ENCODE results near the gene MIPEP. TPM values are rescaled to one million over a fixed set of nuclear protein-coding genes. Genes with fewer than 3 reads are reported as not detected.

The MIPEP gene
- polyA plus RNA-seq, 1 experiment = 12.4 TPM

- TF ChIP-seq, protein P1, sequence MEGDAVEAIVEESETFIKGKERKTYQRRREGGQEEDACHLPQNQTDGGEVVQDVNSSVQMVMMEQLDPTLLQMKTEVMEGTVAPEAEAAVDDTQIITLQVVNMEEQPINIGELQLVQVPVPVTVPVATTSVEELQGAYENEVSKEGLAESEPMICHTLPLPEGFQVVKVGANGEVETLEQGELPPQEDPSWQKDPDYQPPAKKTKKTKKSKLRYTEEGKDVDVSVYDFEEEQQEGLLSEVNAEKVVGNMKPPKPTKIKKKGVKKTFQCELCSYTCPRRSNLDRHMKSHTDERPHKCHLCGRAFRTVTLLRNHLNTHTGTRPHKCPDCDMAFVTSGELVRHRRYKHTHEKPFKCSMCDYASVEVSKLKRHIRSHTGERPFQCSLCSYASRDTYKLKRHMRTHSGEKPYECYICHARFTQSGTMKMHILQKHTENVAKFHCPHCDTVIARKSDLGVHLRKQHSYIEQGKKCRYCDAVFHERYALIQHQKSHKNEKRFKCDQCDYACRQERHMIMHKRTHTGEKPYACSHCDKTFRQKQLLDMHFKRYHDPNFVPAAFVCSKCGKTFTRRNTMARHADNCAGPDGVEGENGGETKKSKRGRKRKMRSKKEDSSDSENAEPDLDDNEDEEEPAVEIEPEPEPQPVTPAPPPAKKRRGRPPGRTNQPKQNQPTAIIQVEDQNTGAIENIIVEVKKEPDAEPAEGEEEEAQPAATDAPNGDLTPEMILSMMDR (IDR thresholded peaks at IDR 0.05; ENCODE audit: insufficient read depth, low read depth, low read length) = peak; percentile 50
- H3K4me3 ChIP-seq (ENCODE audit: low read depth, low read length) = no peak overlapping the region
- no peaks in the 10 kb centered on the region; the same call in 1 of the 2 replicates for H3K36me3 ChIP-seq (ENCODE audit: control insufficient read depth, insufficient read depth, low read length)
- ChIA-PET CTCF (interaction anchor here (1.0 to 1.4 kb wide), 2 partner anchors 13 to 407 kb away, joined by 3 read pairs; partner anchors contain the start of gene MIPEP), POLR2A (no interaction called here)
- no peak for DNase-seq (ENCODE audit: low read depth)
- H3K27me3 ChIP-seq (ENCODE audit: control insufficient read depth, insufficient read depth, low read length) = no peaks in the 10 kb centered on the region
Observed at GRCh38 chr13:23876265-23876664, 12.9 kb downstream of the MIPEP start.

GRCh38 chr13:23871616-23872220 is 17.5 kb downstream of the MIPEP start:
- no peak for DNase-seq (ENCODE audit: low read depth)
- Histone ChIP-seq H3K27me3 (ENCODE audit: control insufficient read depth, insufficient read depth, low read length) (no peaks in the 10 kb centered on the region), H3K4me3 (ENCODE audit: low read depth, low read length) (no peak overlapping the region), H3K36me3 (ENCODE audit: control insufficient read depth, insufficient read depth, low read length) (no peaks in the 10 kb centered on the region; the same call in 1 of the 2 replicates)
- TF ChIP-seq, protein P1 (IDR thresholded peaks at IDR 0.05; ENCODE audit: insufficient read depth, low read depth, low read length) = peak; percentile 41
- ChIA-PET POLR2A (no interaction called here), CTCF (interaction anchor here (1.0 to 1.6 kb wide), 4 partner anchors 17 to 404 kb away, joined by 3 to 5 read pairs (median 4); partner anchors contain the start of gene MIPEP)

GRCh38 chr13:23870356-23871140 is 18.7 kb downstream of the MIPEP start:
- Histone ChIP-seq H3K4me3 (ENCODE audit: low read depth, low read length) (no peak overlapping the region), H3K27me3 (ENCODE audit: control insufficient read depth, insufficient read depth, low read length) (no peaks in the 10 kb centered on the region), H3K36me3 (ENCODE audit: control insufficient read depth, insufficient read depth, low read length) (no peaks in the 10 kb centered on the region; the same call in 1 of the 2 replicates)
- ChIA-PET CTCF (interaction anchor here (0.9 to 1.4 kb wide), 4 partner anchors 152 to 412 kb away, joined by 3 to 7 read pairs (median 4); no protein-coding TSS in a partner anchor), POLR2A (no interaction called here)
- DNase-seq (ENCODE audit: low read depth) = no peak
- TF ChIP-seq, protein P1 (IDR thresholded peaks at IDR 0.05; ENCODE audit: insufficient read depth, low read depth, low read length) = 0 out of 2 replicates have a peak, but pooled peaks have one; percentile 7

- DNase-seq (ENCODE audit: low read depth) = no peak
- ChIA-PET CTCF (interaction anchor here (0.7 to 2.0 kb wide), 9 partner anchors 10 to 403 kb away, joined by 3 to 6 read pairs (median 4); partner anchors contain the start of gene MIPEP), POLR2A (no interaction called here)
- H3K4me3 ChIP-seq (ENCODE audit: low read depth, low read length) = no peak overlapping the region
- H3K27me3 ChIP-seq (ENCODE audit: control insufficient read depth, insufficient read depth, low read length) = no peaks in the 10 kb centered on the region
- no peaks in the 10 kb centered on the region; the same call in 1 of the 2 replicates for H3K36me3 ChIP-seq (ENCODE audit: control insufficient read depth, insufficient read depth, low read length)
- TF ChIP-seq, protein P1 (IDR thresholded peaks at IDR 0.05; ENCODE audit: insufficient read depth, low read depth, low read length) = no peak
Observed at GRCh38 chr13:23868521-23868920, 20.7 kb downstream of the MIPEP start.

- CTCF ChIA-PET = interaction anchor here (1.0 to 1.5 kb wide), 3 partner anchors 22 to 401 kb away, joined by 3 to 4 read pairs (median 4); no protein-coding TSS in a partner anchor
- TF ChIP-seq, protein P1 (IDR thresholded peaks at IDR 0.05; ENCODE audit: insufficient read depth, low read depth, low read length) = no peak
- no peaks in the 10 kb centered on the region; the same call in 1 of the 2 replicates for H3K36me3 ChIP-seq (ENCODE audit: control insufficient read depth, insufficient read depth, low read length)
- H3K27me3 ChIP-seq (ENCODE audit: control insufficient read depth, insufficient read depth, low read length) = no peaks in the 10 kb centered on the region
- no peak overlapping the region for H3K4me3 ChIP-seq (ENCODE audit: low read depth, low read length)
- DNase-seq (ENCODE audit: low read depth) = no peak
- POLR2A ChIA-PET = no interaction called here
Observed at GRCh38 chr13:23867027-23867491, 22.1 kb downstream of the MIPEP start.

Measured in BJ (cell line).